K562 (cell line): ENCODE measurements around the gene MAN2A1. TPM values are rescaled to one million over a fixed set of nuclear protein-coding genes. Genes with fewer than 3 reads are reported as not detected.

Source experiments
- ARID1B ChIP-seq: fragments of 450-650 bp; IDR thresholded peaks from 2 replicates; pipeline ENCODE4 v1.6.1; 2016; ENCODE audit warnings: antibody characterized with exemption, mild to moderate bottlenecking, inconsistent platforms
- ATF7 ChIP-seq: fragments of 450-650 bp; IDR thresholded peaks from 2 replicates; pipeline ENCODE4 v1.7.1; 2014; ENCODE audit warnings: mild to moderate bottlenecking, moderate library complexity
- DPF2 ChIP-seq: fragments of 450-650 bp; IDR thresholded peaks from 2 replicates; pipeline ENCODE4 v1.6.1; 2016
- EP300 ChIP-seq: IDR thresholded peaks from 2 replicates; pipeline ENCODE4 v1.6.1; 2012; ENCODE audit warnings: low read length, improper control_type of control experiment
- ETV6 ChIP-seq, 3 experiments: fragments of 150-350 bp in 1 of 3; sonication (generic) in 1 of 3; formaldehyde crosslinking in 1 of 3; IDR thresholded peaks; 2 replicates each; pipeline versions ENCODE4 v1.6.1 to v1.8.0; 2014 to 2022; ENCODE audit warnings: borderline replicate concordance in 2 of 3, low read depth in 2 of 3, antibody characterized with exemption in 1 of 3, low read length in 1 of 3, mild to moderate bottlenecking in 1 of 3, missing genetic modification reagents in 1 of 3
- ILK ChIP-seq: fragments of 450-650 bp; IDR thresholded peaks from 2 replicates; pipeline ENCODE4 v1.6.1; 2016; ENCODE audit warnings: missing genetic modification characterization, low read depth, mild to moderate bottlenecking, missing compliant biosample characterization, moderate library complexity, borderline replicate concordance
- JUND ChIP-seq, 2 experiments: IDR thresholded peaks; 2 replicates in 1 of 2; 3 replicates in 1 of 2; pipeline ENCODE4 v1.6.1; 2011; ENCODE audit warnings: borderline replicate concordance in 2 of 2, low read depth in 2 of 2, low read length in 2 of 2, improper control_type of control experiment in 1 of 2, missing biosample characterization in 1 of 2, missing genetic modification characterization in 1 of 2, missing genetic modification reagents in 1 of 2
- MECOM ChIP-seq: fragments of 250-450 bp; sonication (Bioruptor Pico); IDR thresholded peaks from 2 replicates; pipeline ENCODE4 v1.8.0; 2022; ENCODE audit warnings: inconsistent platforms
- MXI1 ChIP-seq: IDR thresholded peaks from 2 replicates; pipeline ENCODE4 v1.6.1; 2011; ENCODE audit warnings: low read depth, mild to moderate bottlenecking, improper control_type of control experiment, low read length
- PTBP1 ChIP-seq: fragments of 200-400 bp; formaldehyde crosslinking; IDR thresholded peaks from 2 replicates; pipeline ENCODE4 v1.6.1; 2017; ENCODE audit warnings: low read depth, low read length
- RNF2 ChIP-seq: sonication (generic); IDR thresholded peaks from 2 replicates; pipeline ENCODE4 v1.6.1; 2016
- SFPQ ChIP-seq: fragments of 200-400 bp; formaldehyde crosslinking; IDR thresholded peaks from 2 replicates; pipeline ENCODE4 v1.6.1; 2017; ENCODE audit warnings: mild to moderate bottlenecking, low read depth, low read length, moderate library complexity
- TCF3 ChIP-seq: sonication (generic); formaldehyde crosslinking; IDR thresholded peaks from 2 replicates; pipeline ENCODE4 v1.4.0; 2020; ENCODE audit warnings: mild to moderate bottlenecking, missing genetic modification reagents
- TEAD2 ChIP-seq: fragments of 450-650 bp; IDR thresholded peaks from 2 replicates; pipeline ENCODE4 v1.6.1; 2016; ENCODE audit warnings: missing genetic modification characterization, control low read depth, missing compliant biosample characterization
- TRIM24 ChIP-seq, 2 experiments: fragments of 450-650 bp; IDR thresholded peaks; 2 replicates each; pipeline ENCODE4 v1.6.1; 2016
- YY1 ChIP-seq, 3 experiments: IDR thresholded peaks; 2 replicates each; pipeline ENCODE4 v1.6.1; 2011; ENCODE audit warnings: low read length in 2 of 3, mild to moderate bottlenecking in 2 of 3, moderate library complexity in 2 of 3, borderline replicate concordance in 1 of 3, control low read depth in 1 of 3, low read depth in 1 of 3; ENCODE audit not compliant: insufficient read depth in 3 of 3, insufficient replicate concordance in 2 of 3, control insufficient read depth in 1 of 3, insufficient read length in 1 of 3; ENCODE audit errors: extremely low read depth in 1 of 3
- ZNF384 ChIP-seq: IDR thresholded peaks from 2 replicates; pipeline ENCODE4 v1.6.1; 2012; ENCODE audit warnings: low read depth, low read length, improper control_type of control experiment
- polyA plus RNA-seq, 8 experiments: library from polyadenylated mRNA; depleted of rRNA in 4 of 8; stranded (reverse) in 5 of 8; unstranded in 3 of 8; fragments of >200 nt; fragmentation: Nextera tagmentation in 2 of 8; fragmentation: Illumina TruSeq in 1 of 8; extraction: Ambion mirVana in 2 of 8; extraction: Trizol in 1 of 8; gene quantifications; 2 replicates each; pipeline versions ENCODE4 v1.2.1 to v1.2.3, GENCODE V29; 2011 to 2014; ENCODE audit warnings: inconsistent platforms in 1 of 8, missing spikeins in 1 of 8
- total RNA-seq, 7 experiments: library from RNA; depleted of rRNA in 6 of 7; stranded (reverse); fragments of >200 nt in 6 of 7; fragmentation: Illumina TruSeq in 2 of 7; extraction: Trizol in 2 of 7; gene quantifications; 2 replicates each; pipeline versions ENCODE4 v1.2.1 to v1.2.3, GENCODE V29; 2011 to 2021; ENCODE audit warnings: low replicate concordance in 1 of 7
- TF ChIP-seq, protein P1 (sequence below): fragments of 200-800 bp; sonication (Bioruptor generic); IDR thresholded peaks from 2 replicates; pipeline ENCODE4 v1.6.1; 2017; ENCODE audit warnings: missing genetic modification characterization, missing compliant biosample characterization
- TF ChIP-seq, protein P2 (sequence below): sonication (generic); formaldehyde crosslinking; IDR thresholded peaks from 2 replicates; pipeline ENCODE4 v1.8.1; 2023; ENCODE audit warnings: mild to moderate bottlenecking, missing genetic modification reagents, moderate library complexity
- TF ChIP-seq, protein P3 (sequence below): fragments of 200-800 bp; sonication (Bioruptor generic); IDR thresholded peaks from 2 replicates; pipeline ENCODE4 v1.6.1; 2017; ENCODE audit warnings: missing genetic modification characterization, missing compliant biosample characterization

MAN2A1 gene
- total and polyA plus RNA-seq, 9 of the 15 experiments (the other 6 are each of a cell fraction or from before 2014, with no cell fraction given), result 5.2 to 32.0 (median 19.8) TPM

DNA sequence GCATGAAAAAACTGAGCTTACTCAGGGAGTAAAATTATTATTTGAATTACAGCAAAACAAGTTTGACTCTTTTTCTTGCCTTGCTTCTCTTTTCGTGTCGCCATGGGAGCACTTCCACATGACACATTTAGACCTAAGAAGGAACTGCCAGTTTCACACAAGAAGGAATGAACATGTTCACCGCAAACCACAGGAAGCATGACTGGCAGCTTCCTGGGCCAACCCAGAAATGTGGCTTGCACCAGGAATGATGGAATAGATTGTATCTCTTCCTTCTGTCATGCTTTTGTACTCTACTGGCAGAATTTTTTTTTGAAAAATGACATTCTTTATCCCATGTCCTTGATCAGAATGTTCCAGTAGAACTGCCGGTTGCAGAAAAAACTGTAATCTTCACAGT lies 32.9 kb upstream of the MAN2A1 start (continued):
- TF ChIP-seq, protein P1, sequence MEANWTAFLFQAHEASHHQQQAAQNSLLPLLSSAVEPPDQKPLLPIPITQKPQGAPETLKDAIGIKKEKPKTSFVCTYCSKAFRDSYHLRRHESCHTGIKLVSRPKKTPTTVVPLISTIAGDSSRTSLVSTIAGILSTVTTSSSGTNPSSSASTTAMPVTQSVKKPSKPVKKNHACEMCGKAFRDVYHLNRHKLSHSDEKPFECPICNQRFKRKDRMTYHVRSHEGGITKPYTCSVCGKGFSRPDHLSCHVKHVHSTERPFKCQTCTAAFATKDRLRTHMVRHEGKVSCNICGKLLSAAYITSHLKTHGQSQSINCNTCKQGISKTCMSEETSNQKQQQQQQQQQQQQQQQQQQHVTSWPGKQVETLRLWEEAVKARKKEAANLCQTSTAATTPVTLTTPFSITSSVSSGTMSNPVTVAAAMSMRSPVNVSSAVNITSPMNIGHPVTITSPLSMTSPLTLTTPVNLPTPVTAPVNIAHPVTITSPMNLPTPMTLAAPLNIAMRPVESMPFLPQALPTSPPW, result peak; percentile 37; the same call in 1 of the 2 replicates
- TF ChIP-seq ATF7, result peak; percentile 55; the same call in 1 of the 2 replicates
- TF ChIP-seq MXI1, result no peak
- TF ChIP-seq JUND (IDR thresholded peaks at IDR 0.05; ENCODE audit: borderline replicate concordance, low read depth, low read length), result peak; percentile 21; the same call in 1 of the 2 replicates
- TF ChIP-seq JUND (tag; IDR thresholded peaks at IDR 0.05; ENCODE audit: borderline replicate concordance, low read depth, low read length), result peak; percentile 10; the same call in 1 of the 3 replicates
- TF ChIP-seq PTBP1, result no peak
- no peak for TF ChIP-seq YY1 (IDR thresholded peaks at IDR 0.05; ENCODE audit: borderline replicate concordance in 1 of 3, control insufficient read depth in 1 of 3, extremely low read depth in 1 of 3, insufficient read depth in 3 of 3, insufficient read length in 1 of 3, insufficient replicate concordance in 2 of 3, low read depth in 1 of 3, low read length in 2 of 3)
- TF ChIP-seq MECOM (CRISPR knock-in tag), result no peak
- peak; percentile 28; the same call in 1 of the 2 replicates for TF ChIP-seq EP300
- TF ChIP-seq, protein P2, sequence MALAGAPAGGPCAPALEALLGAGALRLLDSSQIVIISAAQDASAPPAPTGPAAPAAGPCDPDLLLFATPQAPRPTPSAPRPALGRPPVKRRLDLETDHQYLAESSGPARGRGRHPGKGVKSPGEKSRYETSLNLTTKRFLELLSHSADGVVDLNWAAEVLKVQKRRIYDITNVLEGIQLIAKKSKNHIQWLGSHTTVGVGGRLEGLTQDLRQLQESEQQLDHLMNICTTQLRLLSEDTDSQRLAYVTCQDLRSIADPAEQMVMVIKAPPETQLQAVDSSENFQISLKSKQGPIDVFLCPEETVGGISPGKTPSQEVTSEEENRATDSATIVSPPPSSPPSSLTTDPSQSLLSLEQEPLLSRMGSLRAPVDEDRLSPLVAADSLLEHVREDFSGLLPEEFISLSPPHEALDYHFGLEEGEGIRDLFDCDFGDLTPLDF (CRISPR knock-in tag), result no peak
- TF ChIP-seq ETV6 (IDR thresholded peaks at IDR 0.05; ENCODE audit: borderline replicate concordance in 1 of 2, low read depth in 2 of 2, low read length in 1 of 2), result peak; percentile 94 to 98
- TF ChIP-seq ETV6 (CRISPR knock-in tag; IDR thresholded peaks at IDR 0.05; ENCODE audit: borderline replicate concordance), result no peak
- 0 out of 2 replicates have a peak, but pooled peaks have one; percentile 41 for TF ChIP-seq TEAD2
- TF ChIP-seq ZNF384, result peak; percentile 48; the same call in 1 of the 2 replicates
- TF ChIP-seq TCF3 (CRISPR knock-in tag), result peak; percentile 54
- TF ChIP-seq SFPQ, result no peak
- peak in 1 of 2 experiments; percentile 42; a peak in 1 of 4 replicates for TF ChIP-seq TRIM24 (IDR thresholded peaks at IDR 0.05)
- TF ChIP-seq DPF2, result peak; percentile 56
- TF ChIP-seq ARID1B, result peak; percentile 44; the same call in 1 of the 2 replicates
- peak; percentile 69; the same call in 1 of the 2 replicates for TF ChIP-seq RNF2
- TF ChIP-seq, protein P3, sequence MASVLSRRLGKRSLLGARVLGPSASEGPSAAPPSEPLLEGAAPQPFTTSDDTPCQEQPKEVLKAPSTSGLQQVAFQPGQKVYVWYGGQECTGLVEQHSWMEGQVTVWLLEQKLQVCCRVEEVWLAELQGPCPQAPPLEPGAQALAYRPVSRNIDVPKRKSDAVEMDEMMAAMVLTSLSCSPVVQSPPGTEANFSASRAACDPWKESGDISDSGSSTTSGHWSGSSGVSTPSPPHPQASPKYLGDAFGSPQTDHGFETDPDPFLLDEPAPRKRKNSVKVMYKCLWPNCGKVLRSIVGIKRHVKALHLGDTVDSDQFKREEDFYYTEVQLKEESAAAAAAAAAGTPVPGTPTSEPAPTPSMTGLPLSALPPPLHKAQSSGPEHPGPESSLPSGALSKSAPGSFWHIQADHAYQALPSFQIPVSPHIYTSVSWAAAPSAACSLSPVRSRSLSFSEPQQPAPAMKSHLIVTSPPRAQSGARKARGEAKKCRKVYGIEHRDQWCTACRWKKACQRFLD (CRISPR knock-in tag), result peak; percentile 82; the same call in 1 of the 2 replicates
- no peak for TF ChIP-seq ILK (tag)
